Measurements from ENCODE around the gene AP3S2.

The AP3S2 gene

DNA sequence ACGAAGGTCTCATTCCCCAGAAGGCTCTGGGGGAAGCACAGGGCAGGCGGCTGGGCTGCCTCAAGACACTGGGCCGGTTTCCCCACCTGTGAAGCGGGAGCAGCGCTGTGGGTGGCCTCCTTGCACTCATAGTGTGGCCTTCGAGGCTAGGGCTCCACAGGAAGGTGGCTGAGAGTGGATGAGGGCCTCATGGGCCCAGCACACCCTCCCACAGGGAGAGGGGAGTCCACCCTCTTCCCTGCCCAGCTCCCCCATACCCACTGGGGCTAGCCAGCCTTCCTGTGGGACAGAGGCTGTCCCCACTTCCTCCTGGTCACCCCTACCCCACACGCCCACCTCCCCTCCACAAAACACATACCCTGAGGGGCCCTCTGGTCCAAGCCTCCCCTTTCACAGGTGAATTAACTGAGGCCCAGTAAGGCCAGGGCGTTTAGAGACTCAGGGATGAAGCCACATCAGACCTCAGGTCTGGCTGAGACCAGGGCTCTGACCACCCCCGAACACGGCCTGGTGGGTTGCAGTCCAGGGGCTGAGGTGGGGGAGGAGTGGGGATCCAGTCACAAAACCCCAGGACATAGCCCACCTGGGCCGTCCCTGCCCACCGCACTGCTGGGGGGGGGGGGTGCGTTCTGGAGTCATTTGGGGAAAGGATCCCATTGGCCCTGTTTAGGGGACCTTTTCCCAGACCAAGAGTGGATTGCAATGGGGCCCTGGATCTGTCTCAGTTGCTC lies 80.2 kb downstream of the AP3S2 start:
- Histone ChIP-seq H3K4me1 (ENCODE audit: insufficient read depth, low read length, poor library complexity, severe bottlenecking) (no peaks in the 10 kb centered on the region), H3K9me3 (ENCODE audit: insufficient read depth, low read depth, low read length) (no peaks in the 10 kb centered on the region), H3F3A (ENCODE audit: low read depth) (no peaks in the 10 kb centered on the region), H3K79me2 (ENCODE audit: insufficient read depth, low read length) (no peaks in the 10 kb centered on the region), H3K4me3 (ENCODE audit: low read length, poor library complexity, severe bottlenecking) (no peak overlapping the region), H3K9me2 (replicated peaks; ENCODE audit: low read depth, low read length) (no peaks in the 10 kb centered on the region), H3K9ac (ENCODE audit: low read depth, low read length, poor library complexity, severe bottlenecking) (no peak overlapping the region), H3K4me2 (ENCODE audit: low read depth, low read length, poor library complexity, severe bottlenecking) (no peak overlapping the region), H4K20me1 (ENCODE audit: insufficient read depth, low read length, poor library complexity, severe bottlenecking) (no peaks in the 10 kb centered on the region), H3K36me3 (ENCODE audit: insufficient read depth, low read length) (no peaks in the 10 kb centered on the region), H2AFZ (ENCODE audit: low read length) (no peak overlapping the region), H3K27me3 (ENCODE audit: insufficient read depth, low read length, poor library complexity, severe bottlenecking) (no peaks in the 10 kb centered on the region)
- no peak for TF ChIP-seq EZH2phosphoT487 (IDR thresholded peaks at IDR 0.05; ENCODE audit: borderline replicate concordance)
- TF ChIP-seq CTCF (conservative IDR thresholded peaks at IDR 0.05; ENCODE audit: low read length): no peak

DNA sequence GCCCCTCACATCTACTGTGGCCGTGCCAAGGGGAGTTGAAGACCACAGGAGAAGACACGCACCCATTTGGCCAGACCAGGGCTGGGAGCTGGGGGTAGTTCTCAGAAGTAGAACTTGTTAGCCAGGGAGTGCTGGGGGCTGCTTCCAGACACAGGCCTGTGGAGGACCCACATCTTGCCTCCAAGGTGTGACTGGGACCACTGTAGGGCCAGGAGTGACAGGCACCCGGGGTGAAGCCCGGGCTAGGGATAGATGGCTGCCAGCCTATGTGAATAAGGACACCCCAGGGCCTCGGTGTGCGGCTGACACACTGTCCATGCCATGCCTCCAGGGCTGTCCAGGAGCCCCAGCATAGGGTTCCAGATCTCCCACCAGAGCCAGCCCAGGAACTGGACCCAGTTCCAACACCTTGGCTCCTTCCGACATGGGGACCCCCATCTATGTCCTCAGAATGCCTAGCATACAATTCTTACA lies 80.9 kb downstream of the AP3S2 start:
- Histone ChIP-seq H3K79me2 (ENCODE audit: insufficient read depth, low read length) (no peaks in the 10 kb centered on the region), H3K27me3 (ENCODE audit: insufficient read depth, low read length, poor library complexity, severe bottlenecking) (no peaks in the 10 kb centered on the region), H4K20me1 (ENCODE audit: insufficient read depth, low read length, poor library complexity, severe bottlenecking) (no peaks in the 10 kb centered on the region), H3F3A (ENCODE audit: low read depth) (no peaks in the 10 kb centered on the region), H3K9ac (ENCODE audit: low read depth, low read length, poor library complexity, severe bottlenecking) (no peak overlapping the region), H3K4me1 (ENCODE audit: insufficient read depth, low read length, poor library complexity, severe bottlenecking) (no peaks in the 10 kb centered on the region), H2AFZ (ENCODE audit: low read length) (no peak overlapping the region), H3K4me2 (ENCODE audit: low read depth, low read length, poor library complexity, severe bottlenecking) (no peak overlapping the region), H3K9me3 (ENCODE audit: insufficient read depth, low read depth, low read length) (no peaks in the 10 kb centered on the region), H3K4me3 (ENCODE audit: low read length, poor library complexity, severe bottlenecking) (no peak overlapping the region), H3K36me3 (ENCODE audit: insufficient read depth, low read length) (no peaks in the 10 kb centered on the region), H3K9me2 (replicated peaks; ENCODE audit: low read depth, low read length) (no peaks in the 10 kb centered on the region)
- TF ChIP-seq EZH2phosphoT487 (IDR thresholded peaks at IDR 0.05; ENCODE audit: borderline replicate concordance) (no peak), CTCF (conservative IDR thresholded peaks at IDR 0.05; ENCODE audit: low read length) (no peak)

- Histone ChIP-seq H3K79me2 (ENCODE audit: insufficient read depth, low read length) (no peaks in the 10 kb centered on the region), H2AFZ (ENCODE audit: low read length) (no peak overlapping the region), H3K4me1 (ENCODE audit: insufficient read depth, low read length, poor library complexity, severe bottlenecking) (no peaks in the 10 kb centered on the region), H3K9me2 (replicated peaks; ENCODE audit: low read depth, low read length) (no peaks in the 10 kb centered on the region), H3F3A (ENCODE audit: low read depth) (no peaks in the 10 kb centered on the region), H3K36me3 (ENCODE audit: insufficient read depth, low read length) (no peaks in the 10 kb centered on the region), H4K20me1 (ENCODE audit: insufficient read depth, low read length, poor library complexity, severe bottlenecking) (no peaks in the 10 kb centered on the region), H3K4me2 (ENCODE audit: low read depth, low read length, poor library complexity, severe bottlenecking) (no peak overlapping the region), H3K9me3 (ENCODE audit: insufficient read depth, low read depth, low read length) (no peaks in the 10 kb centered on the region), H3K27me3 (ENCODE audit: insufficient read depth, low read length, poor library complexity, severe bottlenecking) (no peaks in the 10 kb centered on the region), H3K9ac (ENCODE audit: low read depth, low read length, poor library complexity, severe bottlenecking) (no peak overlapping the region), H3K4me3 (ENCODE audit: low read length, poor library complexity, severe bottlenecking) (no peak overlapping the region)
- TF ChIP-seq EZH2phosphoT487 (IDR thresholded peaks at IDR 0.05; ENCODE audit: borderline replicate concordance): no peak
- TF ChIP-seq CTCF (conservative IDR thresholded peaks at IDR 0.05; ENCODE audit: low read length): no peak
Observed at GRCh38 chr15:89812011-89812846, 81.6 kb downstream of the AP3S2 start.

Measured in Loucy (cell line).